Right hindlimb (tissue), 1 donor: ENCODE data around the gene NEK2.
"Not testable (repeated sequence)": the region's sequence is repeated elsewhere in the genome, so short reads cannot be mapped to it uniquely, and the experiment has no call there.

ENCODE experiments used
- DNase-seq: peaks from one replicate; pipeline ENCODE4 v3.0.0-alpha.2; 2018

NEK2 gene

GRCh38 chr1:211693911-211694310, 18.5 kb upstream of the NEK2 start:
- not testable (repeated sequence) for DNase-seq

GRCh38 chr1:211688421-211688820, 13.0 kb upstream of the NEK2 start:
- DNase-seq = no peak

DNA sequence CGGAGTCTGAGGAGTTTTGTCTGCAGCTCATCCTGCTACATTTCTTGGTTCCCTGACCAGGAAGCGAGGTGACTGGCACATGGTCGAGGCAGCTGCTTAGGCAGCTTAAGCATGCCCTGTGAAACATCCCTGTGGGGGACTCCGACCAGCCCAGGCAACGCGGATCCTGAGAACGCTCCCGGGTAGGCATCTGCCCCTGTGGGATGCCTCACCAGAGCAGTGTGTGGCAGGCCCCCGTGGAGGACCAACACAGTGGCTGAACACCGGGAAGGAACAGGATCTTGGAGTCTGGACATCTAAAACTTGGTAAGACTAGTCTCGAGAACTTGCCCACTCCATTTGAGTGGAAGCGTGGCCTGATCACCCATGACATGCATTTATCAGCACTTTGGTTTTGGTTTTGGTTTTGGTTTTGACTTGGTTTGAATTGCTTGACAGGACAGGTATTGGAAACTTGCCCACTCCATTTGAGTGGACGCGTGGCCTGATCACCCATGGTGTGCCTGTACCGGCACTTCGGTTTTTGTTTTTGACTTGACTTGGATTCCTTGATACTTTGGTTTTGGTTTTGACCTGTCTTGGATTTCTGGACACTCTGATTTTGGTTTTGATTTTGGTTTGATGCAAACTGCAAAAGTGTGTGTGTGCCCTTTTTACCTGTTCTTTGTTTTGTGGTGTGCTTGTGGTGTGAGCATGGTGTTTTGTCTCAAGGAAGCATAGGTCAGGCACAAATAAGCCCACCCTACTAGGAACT, 12.2 kb upstream of the NEK2 start:
- DNase-seq = no peak

GRCh38 chr1:211685823-211686222, 10.4 kb upstream of the NEK2 start:
- DNase-seq = no peak

- no peak for DNase-seq
These were observed 9.4 kb upstream of the NEK2 start for GRCh38 chr1:211684791-211685190.

GRCh38 chr1:211684331-211684730, 8.9 kb upstream of the NEK2 start:
- DNase-seq = no peak

GRCh38 chr1:211683396-211684297, 8.2 kb upstream of the NEK2 start:
- DNase-seq = no peak

DNA sequence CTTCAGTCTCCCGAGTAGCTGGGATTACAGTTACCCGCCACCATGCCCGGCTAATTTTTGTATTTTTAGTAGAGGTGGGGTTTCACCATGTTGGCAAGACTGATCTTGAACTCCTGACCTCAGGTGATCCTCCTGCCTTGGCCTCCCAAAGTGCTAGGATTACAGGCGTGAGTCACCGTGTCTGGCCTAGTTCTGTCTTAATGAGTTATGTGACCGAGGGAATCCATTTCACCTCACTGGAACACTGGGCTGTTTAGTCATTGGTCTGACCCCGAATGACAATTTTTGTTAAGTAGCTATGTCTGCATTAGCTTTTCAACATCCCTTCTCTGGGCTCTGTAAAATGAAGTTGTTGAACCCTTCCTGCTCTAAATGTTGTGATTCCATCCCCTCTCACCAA, 6.8 kb upstream of the NEK2 start:
- DNase-seq = not testable (repeated sequence)

GRCh38 chr1:211680752-211681327, 5.4 kb upstream of the NEK2 start:
- peak; percentile 77 for DNase-seq

DNA sequence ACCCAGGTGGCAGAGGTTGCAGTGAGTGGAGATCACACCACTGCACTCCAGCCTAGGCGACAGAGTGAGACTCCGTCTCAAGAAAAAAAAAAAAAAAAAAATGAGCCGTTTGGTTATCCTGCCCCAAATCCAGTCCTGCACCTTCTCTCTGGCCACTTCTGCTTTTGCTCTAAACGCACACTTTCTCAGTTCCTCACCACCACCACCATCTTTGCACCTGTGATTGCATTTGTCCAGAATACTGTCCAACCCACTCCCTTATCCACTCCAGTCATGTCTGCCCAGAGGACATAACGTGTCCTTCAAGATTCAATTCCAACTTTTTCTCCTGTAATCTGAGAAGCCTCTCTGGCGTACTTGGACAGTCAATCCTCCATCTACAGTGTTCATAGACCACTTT, 2.2 kb upstream of the NEK2 start:
- DNase-seq = no peak

- DNase-seq = no peak
These were observed 1.3 kb upstream of the NEK2 start for GRCh38 chr1:211676761-211677160.

DNA sequence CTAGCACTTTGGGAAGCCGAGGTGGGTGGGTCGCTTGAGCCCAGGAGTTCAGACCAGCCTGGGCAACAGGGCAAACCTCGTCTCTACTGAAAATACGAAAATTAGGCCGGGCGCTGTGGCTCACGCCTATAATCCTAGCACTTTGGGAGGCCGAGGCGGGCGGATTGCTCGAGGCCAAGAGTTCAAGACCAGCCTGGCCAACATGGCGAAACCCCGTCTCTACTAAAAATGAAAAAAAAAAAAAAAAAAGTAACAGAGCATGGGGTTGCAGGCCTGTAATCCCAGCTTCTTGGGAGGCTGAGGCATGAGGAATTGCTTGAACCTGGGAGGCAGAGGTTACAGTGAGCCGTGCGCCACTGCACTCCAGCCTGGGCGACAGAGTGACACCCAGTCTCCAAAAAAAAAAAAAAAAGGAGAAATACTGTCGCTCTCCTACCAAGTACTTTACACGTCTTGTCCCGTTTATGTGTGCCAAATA, 724 bp upstream of the NEK2 start:
- no peak for DNase-seq

DNA sequence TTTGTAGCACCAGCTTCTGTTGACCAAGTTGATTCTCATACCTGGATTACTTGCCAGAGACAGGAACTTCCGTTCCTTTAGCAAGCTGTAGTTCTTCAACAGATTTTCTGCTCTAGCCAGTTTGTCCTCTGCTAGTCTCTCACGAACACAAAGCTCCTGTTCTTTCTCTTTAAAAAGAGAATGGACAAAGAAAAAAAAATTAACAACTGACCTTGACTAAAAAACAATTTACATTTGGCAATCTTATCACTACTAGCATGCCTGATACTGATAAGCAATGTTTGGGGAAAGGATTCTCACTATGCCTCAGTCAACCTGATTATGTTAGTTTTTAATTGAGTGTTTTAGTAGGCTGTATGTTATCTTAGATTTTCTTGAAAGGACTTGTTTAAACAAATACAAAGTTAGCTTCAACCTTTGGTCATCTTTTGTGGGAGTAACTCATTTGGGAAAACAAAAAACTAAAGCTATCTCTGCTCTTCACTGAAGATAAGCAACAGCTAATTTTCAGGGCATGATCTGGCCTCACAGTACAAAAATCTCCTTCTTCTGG, 8.3 kb downstream of the NEK2 start:
- DNase-seq = no peak

- DNase-seq = no peak
These were observed 14.7 kb downstream of the NEK2 start for GRCh38 chr1:211660718-211661222.

GRCh38 chr1:211656728-211657127, 18.7 kb downstream of the NEK2 start:
- no peak for DNase-seq

GRCh38 chr1:211654838-211655787, 20.3 kb downstream of the NEK2 start:
- peak; percentile 91 for DNase-seq

DNA sequence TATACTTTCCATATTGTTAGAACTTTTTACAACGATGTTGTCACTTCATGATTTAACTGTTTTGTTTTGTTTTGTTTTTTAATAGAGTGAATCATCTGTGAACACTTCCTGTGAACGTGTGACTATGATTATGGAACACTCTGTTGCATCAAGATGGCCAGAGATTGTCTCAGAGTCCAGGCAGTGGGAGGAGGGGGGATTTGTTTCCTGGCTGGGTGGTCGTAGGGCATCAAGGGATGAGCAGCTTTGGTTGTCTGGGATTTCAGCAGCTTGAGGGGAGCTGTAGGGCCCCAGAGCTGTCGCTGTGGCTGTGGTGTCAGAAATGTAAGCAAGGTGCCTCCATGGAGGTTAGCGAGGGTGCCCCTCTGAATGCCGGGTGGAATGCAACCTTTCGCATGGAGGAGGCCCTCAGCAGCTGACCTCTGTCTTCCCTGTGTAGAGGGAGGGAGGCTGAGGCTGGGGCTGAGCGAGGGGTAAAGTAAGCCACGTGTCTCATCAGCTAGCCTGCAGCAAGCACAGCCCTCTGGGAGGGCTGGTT, 21.4 kb downstream of the NEK2 start:
- no peak for DNase-seq

- DNase-seq = no peak
These were observed 22.1 kb downstream of the NEK2 start for GRCh38 chr1:211653293-211653692.

GRCh38 chr1:211652371-211652770, 23.1 kb downstream of the NEK2 start:
- no peak for DNase-seq

DNA sequence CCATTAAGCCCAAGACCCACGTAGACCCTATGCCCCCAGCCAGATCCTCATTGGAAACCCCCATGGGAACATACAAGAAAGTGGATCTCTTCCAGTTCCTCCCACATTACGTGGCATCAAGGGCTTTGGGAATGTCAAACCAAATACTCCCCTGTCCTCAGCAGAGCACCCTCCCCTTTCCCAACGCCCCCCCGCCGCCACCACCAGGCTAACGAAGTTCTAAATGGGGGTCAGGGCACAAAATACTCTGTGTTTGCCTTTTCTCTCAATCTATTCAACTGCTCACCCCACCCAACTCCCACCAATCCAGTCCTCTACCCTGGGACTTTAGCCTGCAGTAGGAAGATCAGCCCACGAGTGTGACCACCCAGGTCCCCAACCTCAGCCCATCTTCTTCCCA, 24.5 kb downstream of the NEK2 start:
- DNase-seq = no peak
